Osteocyte (in vitro differentiated cells): ENCODE data around the gene AP4B1. TPM values are rescaled to one million over a fixed set of nuclear protein-coding genes. Genes with fewer than 3 reads are reported as not detected.

Experiments used
- DNase-seq: peaks from one replicate; pipeline ENCODE4 v3.0.0; 2021; ENCODE audit warnings: mixed read lengths; ENCODE audit not compliant: unreplicated experiment; ENCODE audit errors: extremely low spot score
- H3K27ac Mint-ChIP-seq: one replicate; pipeline ENCODE4 v1.8.0; 2021; ENCODE audit warnings: mild to moderate bottlenecking, mixed read lengths; ENCODE audit not compliant: unreplicated experiment
- H3K27me3 Mint-ChIP-seq: one replicate; pipeline ENCODE4 v1.8.0; 2021; ENCODE audit warnings: mixed read lengths; ENCODE audit not compliant: unreplicated experiment
- H3K36me3 Mint-ChIP-seq: one replicate; pipeline ENCODE4 v1.8.0; 2021; ENCODE audit warnings: mixed read lengths; ENCODE audit not compliant: unreplicated experiment
- H3K4me1 Mint-ChIP-seq: one replicate; pipeline ENCODE4 v1.8.0; 2021; ENCODE audit warnings: mixed read lengths; ENCODE audit not compliant: unreplicated experiment
- H3K4me3 Mint-ChIP-seq: one replicate; pipeline ENCODE4 v1.8.0; 2021; ENCODE audit warnings: mild to moderate bottlenecking, moderate library complexity, mixed read lengths; ENCODE audit not compliant: unreplicated experiment
- H3K9me3 Mint-ChIP-seq: one replicate; pipeline ENCODE4 v1.8.0; 2021; ENCODE audit warnings: mixed read lengths; ENCODE audit not compliant: unreplicated experiment
- total RNA-seq: library from RNA; stranded (reverse); gene quantifications from 2 replicates; pipeline ENCODE4 v1.2.1, GENCODE V29; 2021
- TF ChIP-seq, protein P1 (sequence below): fragments of 200-600 bp; sonication (generic); IDR thresholded peaks from 2 replicates; pipeline ENCODE4 v1.5.0; 2021; ENCODE audit warnings: antibody characterized with exemption, mild to moderate bottlenecking, moderate library complexity

AP4B1 gene
- total RNA-seq, 1 donor from 2014 or later = 19.7 TPM

DNA sequence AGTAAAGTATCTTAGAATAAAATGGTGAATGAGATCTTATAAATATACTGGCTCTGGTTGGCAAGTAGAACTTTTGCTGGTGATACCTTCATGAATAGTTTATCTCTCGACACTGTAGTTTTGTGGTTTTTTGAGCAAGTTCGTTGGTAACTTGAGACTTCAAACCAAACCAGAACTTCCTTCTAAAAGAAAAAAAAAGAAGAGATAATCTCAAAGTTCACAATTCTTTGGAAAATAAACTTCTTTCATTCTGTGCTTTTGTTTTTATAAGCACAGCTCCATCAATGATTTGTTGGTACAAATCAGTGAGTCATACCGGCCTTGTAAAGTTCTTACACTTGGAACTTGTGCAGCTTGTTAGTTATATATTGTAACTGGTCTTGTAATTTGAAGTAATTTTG, 26.9 kb upstream of the AP4B1 start:
- H3K36me3 Mint-ChIP-seq = no peaks in the 10 kb centered on the region
- no peaks in the 10 kb centered on the region for H3K27me3 Mint-ChIP-seq
- H3K9me3 Mint-ChIP-seq = no peaks in the 10 kb centered on the region
- H3K27ac Mint-ChIP-seq = peak overlapping the region; percentile 96
- H3K4me3 Mint-ChIP-seq = peak overlapping the region; percentile 92
- no peak for DNase-seq
- TF ChIP-seq, protein P1, sequence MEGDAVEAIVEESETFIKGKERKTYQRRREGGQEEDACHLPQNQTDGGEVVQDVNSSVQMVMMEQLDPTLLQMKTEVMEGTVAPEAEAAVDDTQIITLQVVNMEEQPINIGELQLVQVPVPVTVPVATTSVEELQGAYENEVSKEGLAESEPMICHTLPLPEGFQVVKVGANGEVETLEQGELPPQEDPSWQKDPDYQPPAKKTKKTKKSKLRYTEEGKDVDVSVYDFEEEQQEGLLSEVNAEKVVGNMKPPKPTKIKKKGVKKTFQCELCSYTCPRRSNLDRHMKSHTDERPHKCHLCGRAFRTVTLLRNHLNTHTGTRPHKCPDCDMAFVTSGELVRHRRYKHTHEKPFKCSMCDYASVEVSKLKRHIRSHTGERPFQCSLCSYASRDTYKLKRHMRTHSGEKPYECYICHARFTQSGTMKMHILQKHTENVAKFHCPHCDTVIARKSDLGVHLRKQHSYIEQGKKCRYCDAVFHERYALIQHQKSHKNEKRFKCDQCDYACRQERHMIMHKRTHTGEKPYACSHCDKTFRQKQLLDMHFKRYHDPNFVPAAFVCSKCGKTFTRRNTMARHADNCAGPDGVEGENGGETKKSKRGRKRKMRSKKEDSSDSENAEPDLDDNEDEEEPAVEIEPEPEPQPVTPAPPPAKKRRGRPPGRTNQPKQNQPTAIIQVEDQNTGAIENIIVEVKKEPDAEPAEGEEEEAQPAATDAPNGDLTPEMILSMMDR = no peak
- peaks cover 53% of the 10 kb centered on the region for H3K4me1 Mint-ChIP-seq

DNA sequence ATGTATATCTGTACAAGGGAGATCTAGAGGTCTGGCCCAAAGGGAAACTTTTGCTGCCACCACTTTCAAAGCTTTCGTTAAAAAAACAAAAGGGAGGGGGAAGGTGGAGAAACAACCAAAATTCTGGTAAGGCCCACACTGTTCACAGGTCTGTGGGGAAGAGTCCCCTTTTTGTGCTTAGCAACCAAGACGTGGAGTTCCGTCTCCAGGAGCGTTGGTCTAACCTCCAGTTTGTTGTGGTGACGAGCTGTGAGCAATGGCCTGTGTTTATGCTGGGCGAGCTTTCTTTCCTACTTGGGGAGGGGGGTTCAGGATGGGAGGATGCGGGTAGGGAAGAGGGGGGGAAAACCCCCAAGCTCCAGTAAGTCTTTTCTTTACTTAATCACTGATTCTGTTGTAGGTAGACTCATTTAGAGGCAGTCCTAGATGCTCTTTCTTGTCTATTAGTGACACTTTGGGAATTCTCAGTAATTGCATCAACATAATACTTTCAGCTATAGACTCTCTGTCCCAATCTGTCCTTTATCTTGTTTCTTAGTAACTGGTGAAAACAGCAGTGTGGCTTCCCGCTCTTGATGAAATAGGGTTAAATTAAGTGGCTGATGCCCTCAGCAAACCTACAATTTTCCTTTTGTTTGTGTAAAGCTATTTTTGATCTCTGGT, 26.0 kb upstream of the AP4B1 start:
- no peaks in the 10 kb centered on the region for H3K9me3 Mint-ChIP-seq
- no peaks in the 10 kb centered on the region for H3K36me3 Mint-ChIP-seq
- peaks cover 50% of the 10 kb centered on the region for H3K4me1 Mint-ChIP-seq
- H3K27ac Mint-ChIP-seq = peak overlapping the region; percentile 96
- TF ChIP-seq, protein P1 = no peak
- peak overlapping the region; percentile 92 for H3K4me3 Mint-ChIP-seq
- H3K27me3 Mint-ChIP-seq = no peaks in the 10 kb centered on the region
- no peak for DNase-seq

DNA sequence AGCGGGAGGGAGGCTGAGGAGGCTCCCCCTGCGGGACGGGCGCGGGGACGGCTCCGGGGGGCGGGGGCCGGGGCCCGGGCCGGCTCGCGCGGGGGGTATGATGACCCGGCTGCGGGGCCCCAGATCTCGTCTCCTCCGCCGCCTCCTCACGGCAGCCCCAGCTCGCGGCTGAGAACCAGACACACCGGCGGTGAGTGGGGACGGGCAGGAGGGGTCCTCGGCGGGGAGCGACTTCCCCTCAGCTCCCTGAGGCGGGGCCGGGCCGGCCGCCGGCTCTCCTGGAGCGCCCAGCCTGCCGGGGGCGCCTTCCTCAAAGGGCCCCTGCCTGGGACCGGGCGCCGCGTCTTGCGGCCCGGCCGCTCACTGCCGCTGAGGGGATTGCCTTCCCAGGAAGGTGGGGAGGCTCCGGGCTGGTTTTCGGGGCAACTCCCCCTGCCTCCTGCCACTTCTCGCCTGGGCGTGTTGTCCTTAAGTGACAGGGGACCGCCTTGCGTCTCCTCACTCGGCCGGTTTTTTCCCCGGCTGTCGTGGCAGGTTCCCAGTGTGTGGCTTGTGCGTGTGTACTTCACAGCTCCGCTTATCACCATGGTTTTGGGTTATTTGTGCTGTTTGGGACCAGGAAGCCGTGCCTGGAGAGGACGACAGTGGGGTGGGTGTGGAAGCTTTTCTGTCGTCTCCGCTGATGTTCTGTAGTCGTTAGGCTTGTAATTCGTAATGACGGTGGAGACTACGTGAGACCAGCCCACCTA, 25.3 kb upstream of the AP4B1 start:
- H3K4me1 Mint-ChIP-seq = peaks cover 50% of the 10 kb centered on the region
- H3K27me3 Mint-ChIP-seq = no peaks in the 10 kb centered on the region
- TF ChIP-seq, protein P1 = peak; percentile 39
- peak overlapping the region; percentile 92 for H3K4me3 Mint-ChIP-seq
- no peaks in the 10 kb centered on the region for H3K9me3 Mint-ChIP-seq
- peak; percentile 85 for DNase-seq
- no peaks in the 10 kb centered on the region for H3K36me3 Mint-ChIP-seq
- peak overlapping the region; percentile 96 for H3K27ac Mint-ChIP-seq

DNA sequence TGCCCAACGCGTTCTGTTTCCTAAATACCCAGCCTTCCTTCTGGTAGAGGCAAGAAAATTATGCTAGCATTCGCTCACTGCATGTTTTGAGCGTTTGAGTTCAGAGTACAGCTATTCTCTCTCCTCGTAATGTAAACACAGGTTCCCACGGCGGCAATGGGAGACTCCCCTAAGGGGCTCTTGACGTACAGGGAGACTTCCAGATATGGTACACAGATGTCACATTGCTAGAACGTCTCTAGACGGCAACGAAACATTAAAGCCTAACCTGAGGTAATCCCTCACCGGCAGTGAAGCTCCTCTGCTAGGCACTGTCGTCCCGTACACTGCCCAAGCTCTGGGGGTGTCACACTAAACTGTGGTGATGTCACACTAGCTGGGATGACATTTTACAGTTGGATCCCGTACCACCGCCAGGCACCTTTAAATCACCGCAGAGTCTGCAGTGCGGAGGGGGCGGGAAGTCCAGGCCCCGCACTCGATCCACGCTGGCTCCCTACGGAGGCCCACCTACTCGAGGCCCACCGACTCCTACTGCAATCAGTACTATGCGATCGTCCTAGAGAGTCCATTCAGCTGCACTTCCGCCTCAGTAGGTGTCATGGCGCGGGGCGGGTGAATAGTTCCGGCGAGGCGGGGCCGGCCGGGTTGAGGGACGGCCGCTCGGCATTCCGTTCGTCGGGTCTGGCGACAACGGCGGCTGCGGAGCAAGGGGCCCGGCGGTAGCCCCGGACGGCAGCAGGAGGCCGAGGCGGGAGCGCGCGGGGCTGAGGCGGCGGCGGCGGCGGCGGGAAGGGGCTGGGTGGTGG, 24.5 kb upstream of the AP4B1 start, which contains the start of gene HIPK1:
Gene HIPK1 (plus strand): TSS at position 384 of the 809 bp plus-strand sequence.
- Mint-ChIP-seq H3K9me3 (no peaks in the 10 kb centered on the region), H3K27me3 (peaks cover 8% of the 10 kb centered on the region), H3K36me3 (no peaks in the 10 kb centered on the region), H3K4me1 (peaks cover 47% of the 10 kb centered on the region), H3K27ac (peak within 1 kb of the TSS; percentile 99), H3K4me3 (peak within 1 kb of the TSS; percentile 97)
- TF ChIP-seq, protein P1 = no peak
- DNase-seq = peak; percentile 96
